GM21515 (cell line): Measurements from ENCODE around the gene HCN2.
"Not testable (repeated sequence)": the region's sequence is repeated elsewhere in the genome, so short reads cannot be mapped to it uniquely, and the experiment has no call there.

Experiments used
- ATAC-seq: cut with Tn5 transposase; IDR thresholded peaks from one replicate; pipeline ENCODE4 v1.9.1; 2021; ENCODE audit not compliant: unreplicated experiment

Gene HCN2

DNA sequence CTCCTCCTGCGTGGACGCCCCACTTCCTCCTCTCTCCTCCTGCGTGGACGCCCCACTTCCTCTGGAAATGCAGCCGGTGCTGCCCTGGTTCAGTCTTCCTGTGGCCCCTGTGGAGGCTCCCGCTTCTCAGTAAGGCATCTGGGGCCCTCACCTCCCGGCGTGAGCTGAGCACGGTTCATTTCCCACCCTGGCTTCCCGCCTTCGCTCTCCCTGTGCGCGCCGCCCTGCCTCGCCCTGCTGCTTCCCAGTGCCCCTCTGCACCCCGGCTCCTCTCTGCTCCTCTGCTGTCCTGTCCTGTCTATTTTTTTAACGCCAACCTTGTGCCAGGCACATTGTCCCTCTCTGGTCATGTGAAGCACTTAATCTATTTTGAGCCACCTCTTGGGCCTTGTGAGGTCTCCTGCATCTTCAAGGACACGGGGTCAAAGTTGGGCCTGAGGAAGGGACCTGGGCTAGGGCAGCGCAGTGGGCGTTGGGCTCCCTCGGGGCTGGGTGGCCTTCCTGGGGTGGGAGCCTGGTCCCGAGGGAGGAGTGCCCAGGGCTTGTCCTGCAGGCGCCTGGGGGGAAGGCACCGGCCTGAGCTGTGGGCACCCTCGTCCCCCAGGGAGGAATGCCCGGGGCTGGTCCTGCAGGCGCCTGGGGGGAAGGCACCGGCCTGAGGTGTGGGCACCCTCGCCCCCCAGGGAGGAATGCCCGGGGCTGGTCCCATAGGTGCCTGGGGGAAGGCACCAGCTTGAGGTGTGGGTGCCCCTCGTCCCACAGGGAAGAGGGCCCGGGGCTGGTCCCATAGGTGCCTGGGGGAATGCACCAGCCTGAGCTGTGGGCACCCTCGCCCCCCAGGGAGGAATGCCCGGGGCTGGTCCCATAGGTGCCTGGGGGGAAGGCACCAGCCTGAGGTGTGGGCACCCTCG lies 13.0 kb downstream of the HCN2 start:
- no peak for ATAC-seq

DNA sequence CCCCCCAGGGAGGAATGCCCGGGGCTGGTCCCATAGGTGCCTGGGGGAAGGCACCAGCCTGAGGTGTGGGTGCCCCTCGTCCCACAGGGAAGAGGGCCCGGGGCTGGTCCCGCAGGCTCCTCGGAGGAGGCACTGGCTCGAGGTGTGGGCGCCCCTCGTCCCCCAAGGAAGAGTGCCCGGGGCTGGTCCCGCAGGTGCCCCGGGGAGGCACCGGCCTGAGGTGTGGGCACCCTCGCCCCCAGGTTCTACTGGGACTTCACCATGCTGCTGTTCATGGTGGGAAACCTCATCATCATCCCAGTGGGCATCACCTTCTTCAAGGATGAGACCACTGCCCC lies 13.6 kb downstream of the HCN2 start:
- not testable (repeated sequence) for ATAC-seq

DNA sequence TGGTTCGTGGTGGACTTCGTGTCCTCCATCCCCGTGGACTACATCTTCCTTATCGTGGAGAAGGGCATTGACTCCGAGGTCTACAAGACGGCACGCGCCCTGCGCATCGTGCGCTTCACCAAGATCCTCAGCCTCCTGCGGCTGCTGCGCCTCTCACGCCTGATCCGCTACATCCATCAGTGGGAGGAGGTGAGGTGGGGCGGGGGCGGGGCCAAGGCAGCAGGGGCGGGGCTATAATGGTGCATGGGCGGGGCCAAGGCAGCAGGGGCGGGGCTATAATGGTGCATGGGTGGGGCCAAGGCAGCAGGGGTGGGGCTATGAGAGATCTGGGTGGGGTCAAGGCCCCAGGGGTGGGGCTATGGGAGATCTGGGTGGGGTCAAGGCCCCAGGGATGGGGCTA lies 14.1 kb downstream of the HCN2 start:
- not testable (repeated sequence) for ATAC-seq

DNA sequence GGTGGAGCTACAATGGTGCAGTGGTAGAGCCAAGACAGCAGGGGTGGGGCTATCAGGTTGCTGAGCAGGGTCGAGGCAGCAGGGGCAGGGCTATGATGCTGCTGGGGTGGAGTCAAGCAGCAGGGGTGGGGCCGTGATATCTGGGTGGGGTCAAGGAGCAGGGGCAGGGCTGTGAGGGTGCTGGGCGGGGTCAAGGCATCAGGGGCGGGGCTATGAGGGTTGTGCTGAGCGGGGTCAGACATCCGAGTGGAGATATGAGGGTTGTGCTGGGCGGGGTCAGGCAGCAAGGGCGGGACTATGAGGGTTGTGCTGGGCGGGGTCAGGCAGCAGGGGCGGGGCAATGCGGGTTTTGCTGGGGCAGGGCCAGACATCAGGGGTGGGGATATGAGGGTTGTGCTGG lies 14.7 kb downstream of the HCN2 start:
- no peak for ATAC-seq

DNA sequence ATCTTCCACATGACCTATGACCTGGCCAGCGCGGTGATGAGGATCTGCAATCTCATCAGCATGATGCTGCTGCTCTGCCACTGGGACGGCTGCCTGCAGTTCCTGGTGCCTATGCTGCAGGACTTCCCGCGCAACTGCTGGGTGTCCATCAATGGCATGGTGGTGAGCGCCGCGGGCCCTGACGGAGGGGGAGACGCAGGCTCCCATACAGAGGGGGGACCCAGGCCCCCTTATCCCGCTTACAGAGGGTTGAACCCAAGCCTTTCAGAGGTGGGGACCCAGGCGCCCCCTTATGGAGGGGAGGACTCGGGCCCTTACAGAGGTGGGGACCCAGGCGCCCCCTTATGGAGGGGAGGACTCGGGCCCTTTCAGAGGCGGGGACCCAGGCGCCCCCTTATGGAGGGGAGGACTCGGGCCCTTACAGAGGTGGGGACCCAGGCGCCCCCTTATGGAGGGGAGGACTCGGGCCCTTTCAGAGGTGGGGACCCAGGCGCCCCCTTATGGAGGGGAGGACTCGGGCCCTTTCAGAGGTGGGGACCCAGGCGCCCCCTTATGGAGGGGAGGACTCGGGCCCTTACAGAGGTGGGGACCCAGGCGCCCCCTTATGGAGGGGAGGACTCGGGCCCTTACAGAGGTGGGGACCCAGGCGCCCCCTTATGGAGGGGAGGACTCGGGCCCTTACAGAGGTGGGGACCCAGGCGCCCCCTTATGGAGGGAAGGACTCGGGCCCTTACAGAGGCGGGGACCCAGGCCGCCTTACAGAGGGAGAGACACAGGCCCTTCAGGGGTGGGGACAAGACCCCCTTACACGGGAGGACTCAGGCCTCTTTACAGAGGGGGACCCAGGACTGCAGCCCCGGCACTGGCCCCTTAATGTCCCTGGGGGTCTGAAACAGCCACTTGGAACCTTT lies 15.6 kb downstream of the HCN2 start:
- ATAC-seq, result not testable (repeated sequence)

DNA sequence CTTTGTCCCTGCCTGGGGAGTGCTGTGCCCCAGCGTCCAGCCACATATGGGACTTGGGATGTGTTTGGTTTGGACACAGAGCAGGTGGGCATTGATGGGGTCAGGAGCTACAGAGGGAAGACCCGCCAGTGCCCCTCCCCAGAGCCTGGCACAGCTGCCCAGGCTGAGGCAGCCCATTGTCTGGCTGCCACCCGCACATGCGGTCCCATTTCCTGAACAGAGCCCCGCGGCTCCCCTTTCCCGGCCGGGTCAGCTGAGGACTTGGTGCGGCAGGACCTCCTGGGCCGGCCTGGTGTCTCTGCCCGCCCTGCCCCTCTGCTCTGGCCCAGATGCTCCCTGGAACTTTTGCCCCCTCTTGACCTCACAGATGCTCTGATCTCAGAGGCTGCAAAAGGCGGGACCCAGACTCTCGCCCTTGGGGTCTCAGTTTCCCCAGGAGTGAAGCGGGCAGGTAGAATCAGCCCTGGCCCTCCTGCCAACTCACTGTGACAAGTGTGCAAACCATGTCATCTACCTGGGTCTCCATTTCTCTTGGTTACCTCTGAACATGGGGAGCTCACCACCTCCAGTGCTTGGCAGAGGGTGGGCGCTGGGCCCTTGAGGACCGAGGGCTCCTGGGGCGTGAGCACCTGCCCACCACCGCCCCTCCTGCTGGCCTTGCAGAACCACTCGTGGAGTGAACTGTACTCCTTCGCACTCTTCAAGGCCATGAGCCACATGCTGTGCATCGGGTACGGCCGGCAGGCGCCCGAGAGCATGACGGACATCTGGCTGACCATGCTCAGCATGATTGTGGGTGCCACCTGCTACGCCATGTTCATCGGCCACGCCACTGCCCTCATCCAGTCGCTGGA lies 17.8 kb downstream of the HCN2 start:
- ATAC-seq, result no peak

DNA sequence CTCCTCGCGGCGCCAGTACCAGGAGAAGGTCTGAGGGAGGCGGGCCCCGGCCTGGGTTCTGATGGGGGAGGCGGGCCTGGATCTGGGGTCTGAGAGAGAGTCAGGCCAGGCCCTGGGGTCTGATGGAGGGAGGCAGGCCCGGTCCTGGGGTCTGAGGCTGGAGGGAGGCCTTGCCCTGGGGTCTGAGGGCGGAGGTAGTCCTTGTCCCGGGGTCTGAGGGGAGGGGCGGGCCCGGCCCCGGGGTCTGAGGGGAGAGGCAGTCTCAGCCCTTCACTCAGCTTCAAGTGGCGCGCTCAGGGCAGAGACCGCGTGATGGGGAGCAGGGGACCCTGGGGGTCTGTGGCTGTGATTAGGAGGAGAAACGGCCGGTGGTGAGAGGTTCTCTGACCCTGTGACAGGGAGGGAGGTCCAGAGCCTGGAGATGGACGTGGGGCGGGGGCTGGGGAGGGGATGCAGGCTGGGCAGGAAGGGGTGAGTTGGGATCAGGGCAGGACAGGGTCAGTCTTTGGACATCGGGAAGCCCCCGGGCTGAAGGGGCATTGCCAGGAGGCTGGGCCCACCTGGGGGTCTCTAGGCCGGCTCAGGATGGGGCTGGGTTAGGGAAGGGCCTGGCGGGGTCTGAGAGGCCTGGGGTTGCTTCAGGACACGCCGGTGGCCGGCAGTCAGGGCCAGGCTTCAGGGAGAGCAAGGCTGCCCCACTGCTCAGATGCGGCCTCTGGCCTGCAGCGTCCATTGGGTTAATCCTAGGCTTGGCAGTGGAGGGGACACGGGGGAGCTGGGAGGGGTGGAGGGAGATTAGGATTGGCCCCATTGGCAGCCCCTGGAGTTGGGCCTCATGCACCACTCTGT lies 18.7 kb downstream of the HCN2 start:
- no peak for ATAC-seq

DNA sequence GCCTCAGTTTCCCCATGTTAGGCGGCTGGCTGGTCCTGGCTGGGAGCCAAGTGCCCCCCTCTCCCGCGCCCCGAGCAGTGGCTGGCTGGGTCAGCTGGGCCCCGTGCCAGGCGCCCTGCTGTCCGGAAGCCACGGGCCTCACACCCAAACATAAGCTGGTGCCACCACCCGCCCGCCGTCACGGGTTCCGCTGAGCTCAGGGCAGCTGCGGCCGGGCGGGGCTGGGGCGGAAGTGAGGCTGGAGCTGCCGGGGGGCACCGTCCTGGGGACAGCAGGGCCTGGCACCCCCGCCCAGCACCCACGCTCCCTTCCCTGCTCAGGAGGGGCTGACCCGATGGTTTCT lies 19.3 kb downstream of the HCN2 start:
- no peak for ATAC-seq

DNA sequence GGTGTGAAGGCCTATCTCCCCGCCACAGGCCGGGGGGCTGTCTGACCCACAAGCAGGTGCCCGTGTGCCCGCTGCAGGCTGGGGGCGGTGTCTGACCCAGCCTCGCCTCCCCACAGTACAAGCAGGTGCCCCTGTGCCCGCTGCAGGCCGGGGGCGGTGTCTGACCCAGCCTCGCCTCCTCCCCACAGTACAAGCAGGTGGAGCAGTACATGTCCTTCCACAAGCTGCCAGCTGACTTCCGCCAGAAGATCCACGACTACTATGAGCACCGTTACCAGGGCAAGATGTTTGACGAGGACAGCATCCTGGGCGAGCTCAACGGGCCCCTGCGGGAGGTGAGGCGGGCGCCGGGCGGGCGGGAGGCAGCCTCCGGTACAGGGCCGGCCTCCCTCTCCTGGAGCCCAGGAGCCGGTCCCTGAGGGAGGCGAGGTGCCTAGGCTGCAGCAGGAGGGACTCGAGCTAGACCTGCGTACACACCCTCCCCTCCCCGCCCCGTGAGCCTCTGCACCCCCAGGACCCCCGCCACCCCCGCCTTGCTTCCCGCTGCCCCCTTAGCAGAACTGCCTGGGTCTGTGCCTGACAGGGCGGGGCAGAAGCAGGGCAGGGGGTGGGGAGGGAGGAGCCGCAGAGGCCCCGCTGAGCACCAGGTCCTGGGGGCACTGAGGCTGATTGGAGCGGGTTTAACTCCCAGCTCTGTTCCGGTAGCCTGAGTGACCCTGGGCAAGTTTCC lies 20.6 kb downstream of the HCN2 start:
- ATAC-seq, result no peak

DNA sequence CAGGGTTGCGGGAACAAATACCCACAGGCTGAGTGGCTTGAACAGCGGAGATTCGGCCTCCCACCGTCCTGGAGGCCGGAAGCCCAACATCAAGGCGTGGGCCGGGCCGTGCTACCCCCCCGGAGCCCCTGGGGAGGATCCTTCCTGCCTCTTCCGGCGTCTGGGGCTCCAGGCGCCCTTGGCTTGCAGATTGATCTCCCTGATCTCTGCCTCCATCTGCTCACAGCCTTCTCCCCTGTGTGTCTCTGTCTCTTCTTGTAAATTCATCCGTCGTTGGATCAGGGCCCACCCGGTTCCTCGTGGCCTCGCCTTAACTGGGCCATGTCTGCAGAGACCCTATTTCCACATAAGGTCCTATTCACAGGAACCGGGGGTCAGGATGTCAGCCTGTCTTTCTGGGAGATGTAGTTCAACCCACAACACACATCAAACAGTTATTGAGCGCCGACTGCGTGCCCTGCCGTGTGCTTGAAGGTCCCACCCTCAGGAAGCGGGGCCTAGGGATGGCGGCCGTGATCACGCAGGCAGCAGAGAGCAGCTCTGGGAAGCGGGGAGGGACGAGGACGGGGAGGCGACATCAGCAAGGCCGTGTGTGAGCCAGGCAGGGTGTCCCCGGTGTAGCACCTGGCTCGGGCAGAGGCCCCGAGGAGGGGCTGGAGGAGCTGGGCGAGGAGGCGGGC lies 21.3 kb downstream of the HCN2 start:
- no peak for ATAC-seq

DNA sequence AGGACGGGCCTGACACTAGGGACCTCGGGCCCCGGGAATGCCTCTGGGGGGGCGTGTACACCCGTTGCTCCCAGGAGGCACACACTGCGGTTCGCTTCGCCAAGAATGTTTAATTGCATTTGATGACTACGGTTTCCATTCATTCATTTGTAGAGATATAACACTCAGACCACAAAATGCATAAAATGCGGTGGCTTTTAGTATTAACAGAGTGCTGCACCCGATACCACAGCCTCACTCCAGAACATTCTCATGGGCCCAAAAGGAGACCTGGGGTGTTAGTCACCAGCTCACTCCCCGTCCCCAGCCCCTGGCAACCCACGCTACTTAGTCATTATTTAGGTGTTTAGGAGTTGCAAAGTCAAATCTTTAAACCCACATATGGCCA lies 21.8 kb downstream of the HCN2 start:
- ATAC-seq, result no peak

DNA sequence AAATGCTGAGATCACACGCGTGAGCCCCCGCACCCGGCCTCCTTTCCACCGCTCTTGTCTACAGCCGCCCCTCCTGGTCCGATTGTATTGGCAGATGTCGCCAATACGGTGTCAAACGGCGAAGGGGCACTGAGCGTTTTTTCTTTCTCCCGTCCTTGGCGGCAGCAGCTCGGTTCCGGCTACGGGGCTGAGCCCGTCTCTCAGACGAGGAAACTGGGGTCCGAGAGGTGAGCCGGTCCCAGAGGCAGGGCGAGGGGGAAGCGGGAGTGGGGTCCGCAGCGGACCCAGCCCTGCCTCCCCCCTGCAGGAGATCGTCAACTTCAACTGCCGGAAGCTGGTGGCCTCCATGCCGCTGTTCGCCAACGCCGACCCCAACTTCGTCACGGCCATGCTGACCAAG lies 23.3 kb downstream of the HCN2 start:
- no peak for ATAC-seq

DNA sequence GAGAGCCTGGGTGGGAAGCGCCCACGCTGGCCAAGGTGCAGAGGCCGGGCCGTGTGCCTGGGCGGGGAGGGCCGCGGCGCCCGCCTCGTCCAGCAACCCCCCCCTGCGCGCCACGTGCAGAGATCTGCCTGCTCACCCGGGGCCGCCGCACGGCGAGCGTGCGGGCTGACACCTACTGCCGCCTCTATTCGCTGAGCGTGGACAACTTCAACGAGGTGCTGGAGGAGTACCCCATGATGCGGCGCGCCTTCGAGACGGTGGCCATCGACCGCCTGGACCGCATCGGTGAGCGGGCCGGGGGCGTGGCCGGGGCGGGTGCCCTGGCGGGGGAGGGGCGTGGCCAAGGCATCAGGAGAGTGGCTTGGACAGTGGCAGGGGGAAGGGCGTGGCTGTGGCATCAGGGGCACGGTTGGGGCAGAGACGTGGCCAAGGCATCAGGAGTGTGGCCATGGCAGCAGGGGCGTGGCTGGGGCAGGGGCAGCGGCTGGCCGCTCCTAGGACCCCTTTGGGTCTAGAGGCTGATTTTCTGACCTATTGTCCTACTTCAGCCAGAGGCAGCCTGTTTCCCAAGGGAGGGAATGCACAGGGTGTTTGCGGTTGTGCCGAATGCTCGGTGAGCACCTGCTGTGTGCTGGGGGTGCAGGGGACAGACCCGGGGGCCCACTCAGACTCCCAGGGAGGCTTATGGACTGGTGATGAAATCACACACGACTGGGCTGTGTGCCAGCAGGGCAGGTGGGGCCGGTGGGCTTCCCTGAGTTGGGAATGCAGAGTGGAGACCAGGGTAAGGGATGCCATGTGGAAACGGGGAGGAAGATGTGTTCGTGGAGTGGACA lies 24.3 kb downstream of the HCN2 start:
- no peak for ATAC-seq

DNA sequence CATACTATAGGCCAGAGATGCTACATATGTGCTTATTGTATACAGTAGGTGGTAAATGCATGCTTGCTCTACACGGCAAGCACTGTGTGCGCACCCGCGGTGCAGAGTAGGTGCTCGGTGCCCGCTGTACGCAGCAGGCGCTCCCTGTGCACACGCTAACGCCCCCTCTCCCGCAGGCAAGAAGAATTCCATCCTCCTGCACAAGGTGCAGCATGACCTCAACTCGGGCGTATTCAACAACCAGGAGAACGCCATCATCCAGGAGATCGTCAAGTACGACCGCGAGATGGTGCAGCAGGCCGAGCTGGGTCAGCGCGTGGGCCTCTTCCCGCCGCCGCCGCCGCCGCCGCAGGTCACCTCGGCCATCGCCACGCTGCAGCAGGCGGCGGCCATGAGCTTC lies 25.9 kb downstream of the HCN2 start:
- no peak for ATAC-seq

DNA sequence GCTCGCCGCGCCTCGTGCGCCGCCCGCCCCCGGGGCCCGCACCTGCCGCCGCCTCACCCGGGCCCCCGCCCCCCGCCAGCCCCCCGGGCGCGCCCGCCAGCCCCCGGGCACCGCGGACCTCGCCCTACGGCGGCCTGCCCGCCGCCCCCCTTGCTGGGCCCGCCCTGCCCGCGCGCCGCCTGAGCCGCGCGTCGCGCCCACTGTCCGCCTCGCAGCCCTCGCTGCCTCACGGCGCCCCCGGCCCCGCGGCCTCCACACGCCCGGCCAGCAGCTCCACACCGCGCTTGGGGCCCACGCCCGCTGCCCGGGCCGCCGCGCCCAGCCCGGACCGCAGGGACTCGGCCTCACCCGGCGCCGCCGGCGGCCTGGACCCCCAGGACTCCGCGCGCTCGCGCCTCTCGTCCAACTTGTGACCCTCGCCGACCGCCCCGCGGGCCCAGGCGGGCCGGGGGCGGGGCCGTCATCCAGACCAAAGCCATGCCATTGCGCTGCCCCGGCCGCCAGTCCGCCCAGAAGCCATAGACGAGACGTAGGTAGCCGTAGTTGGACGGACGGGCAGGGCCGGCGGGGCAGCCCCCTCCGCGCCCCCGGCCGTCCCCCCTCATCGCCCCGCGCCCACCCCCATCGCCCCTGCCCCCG lies 26.5 kb downstream of the HCN2 start:
- no peak for ATAC-seq

DNA sequence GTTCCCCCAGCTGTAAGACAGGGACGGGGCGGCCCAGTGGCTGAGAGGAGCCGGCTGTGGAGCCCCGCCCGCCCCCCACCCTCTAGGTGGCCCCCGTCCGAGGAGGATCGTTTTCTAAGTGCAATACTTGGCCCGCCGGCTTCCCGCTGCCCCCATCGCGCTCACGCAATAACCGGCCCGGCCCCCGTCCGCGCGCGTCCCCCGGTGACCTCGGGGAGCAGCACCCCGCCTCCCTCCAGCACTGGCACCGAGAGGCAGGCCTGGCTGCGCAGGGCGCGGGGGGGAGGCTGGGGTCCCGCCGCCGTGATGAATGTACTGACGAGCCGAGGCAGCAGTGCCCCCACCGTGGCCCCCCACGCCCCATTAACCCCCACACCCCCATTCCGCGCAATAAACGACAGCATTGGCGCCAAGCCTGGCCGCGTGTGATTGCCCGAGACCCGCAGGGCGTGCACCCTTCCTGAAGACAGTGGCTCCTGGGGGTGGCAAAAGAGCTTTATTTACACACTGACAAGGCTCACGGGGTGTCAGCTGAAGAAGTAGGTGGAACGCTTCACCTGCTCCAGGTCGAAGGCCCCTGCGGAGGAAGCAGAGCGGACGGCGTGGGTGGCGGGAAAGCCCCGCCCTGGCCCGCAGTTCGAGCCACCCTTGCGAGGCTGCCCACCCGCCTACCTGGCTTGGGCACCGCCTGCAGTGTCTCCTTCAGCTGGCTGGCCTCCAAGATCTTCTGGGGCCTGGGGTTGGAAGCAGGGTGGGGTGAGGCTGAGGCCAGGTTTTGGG lies 27.3 kb downstream of the HCN2 start:
- ATAC-seq, result no peak
